Measurements from ENCODE around the gene INPP5A. TPM values are rescaled to one million over a fixed set of nuclear protein-coding genes. Genes with fewer than 3 reads are reported as not detected.

Gene INPP5A
- total and polyA plus RNA-seq, 2 experiments from 2014 or later, result 41.2 to 53.6 TPM

- Histone ChIP-seq H4K20me1 (ENCODE audit: insufficient read depth, poor library complexity, severe bottlenecking) (peaks cover 64% of the 10 kb centered on the region), H2AFZ (no peak overlapping the region), H3K36me3 (replicated peaks; ENCODE audit: insufficient read depth, low read depth) (no peaks in the 10 kb centered on the region), H3K27me3 (no peaks in the 10 kb centered on the region), H3K79me2 (peaks cover 87% of the 10 kb centered on the region), H3K9me3 (ENCODE audit: low read depth) (no peaks in the 10 kb centered on the region), H3K4me2 (no peak overlapping the region), H3K4me3 (no peak overlapping the region), H3K4me1 (ENCODE audit: insufficient read depth) (peaks cover 5% of the 10 kb centered on the region), H3K9me2 (replicated peaks; ENCODE audit: insufficient read depth) (no peaks in the 10 kb centered on the region), H3K27ac (no peak overlapping the region)
- no peak for TF ChIP-seq EZH2phosphoT487 (IDR thresholded peaks at IDR 0.05; ENCODE audit: low read depth, severe bottlenecking, unreplicated experiment)
- WGBS (ENCODE audit: low lambda C conversion rate, missing lambda C conversion rate), result 93% methylated on average over 18 of the region's 18 CpGs
- DNase-seq (ENCODE audit: low spot score), result no peak
Observed at GRCh38 chr10:132556994-132557441, 19.4 kb downstream of the INPP5A start.

DNA sequence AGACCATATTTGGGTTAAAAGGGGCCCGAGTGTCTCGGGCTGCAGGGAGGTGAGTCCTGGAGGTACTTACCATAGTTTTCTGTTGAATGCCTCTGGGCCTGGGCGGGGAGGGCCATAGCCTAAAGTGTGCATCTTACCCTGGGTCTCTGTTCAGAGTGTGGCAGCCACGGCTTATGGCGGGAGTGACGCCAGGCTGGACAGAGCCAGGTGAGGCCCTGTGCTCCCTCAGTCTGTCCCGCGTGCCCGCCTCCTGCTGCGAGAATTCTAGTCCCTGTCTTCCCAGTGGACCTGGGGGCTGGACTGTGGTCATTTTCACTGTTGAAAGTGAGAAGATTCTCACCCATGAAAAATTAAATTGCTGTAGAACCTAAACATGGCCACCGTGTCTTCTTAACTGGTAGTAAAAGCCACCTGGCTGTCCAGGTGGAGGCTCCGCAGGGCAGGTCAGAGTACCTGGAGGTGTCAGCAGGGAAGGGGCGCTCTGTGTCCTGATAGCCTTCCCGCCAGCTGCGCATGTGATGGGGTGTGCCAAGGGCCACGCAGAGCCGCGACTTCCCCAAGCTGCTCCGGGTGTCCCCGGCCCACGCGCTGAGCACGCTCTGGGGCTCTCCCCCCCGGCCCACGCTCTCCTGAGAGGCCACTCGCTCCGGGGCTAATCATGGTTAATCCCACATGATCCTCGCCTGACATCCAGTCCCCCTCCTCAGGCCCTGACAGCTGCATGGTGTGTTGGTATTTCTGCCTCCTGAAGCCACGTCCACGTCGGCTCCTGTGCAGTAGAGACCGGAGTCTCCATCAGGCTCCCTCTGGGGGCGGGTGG lies 20.3 kb downstream of the INPP5A start:
- H3K4me3 ChIP-seq, result no peak overlapping the region
- no peaks in the 10 kb centered on the region for H3K9me2 ChIP-seq (replicated peaks; ENCODE audit: insufficient read depth)
- H4K20me1 ChIP-seq (ENCODE audit: insufficient read depth, poor library complexity, severe bottlenecking), result peaks cover 66% of the 10 kb centered on the region
- DNase-seq (ENCODE audit: low spot score), result no peak
- H3K79me2 ChIP-seq, result peaks cover 96% of the 10 kb centered on the region
- 83% methylated on average over 33 of the region's 33 CpGs for WGBS (ENCODE audit: low lambda C conversion rate, missing lambda C conversion rate)
- TF ChIP-seq EZH2 (IDR thresholded peaks at IDR 0.05; ENCODE audit: borderline replicate concordance) (no peak), EZH2phosphoT487 (IDR thresholded peaks at IDR 0.05; ENCODE audit: low read depth, severe bottlenecking, unreplicated experiment) (no peak), CTCF (IDR thresholded peaks at IDR 0.05; ENCODE audit: poor library complexity) (no peak)
- peaks cover 5% of the 10 kb centered on the region for H3K4me1 ChIP-seq (ENCODE audit: insufficient read depth)
- no peak overlapping the region for H2AFZ ChIP-seq
- no peak overlapping the region for H3K27ac ChIP-seq
- no peaks in the 10 kb centered on the region for H3K9me3 ChIP-seq (ENCODE audit: low read depth)
- H3K27me3 ChIP-seq, result no peaks in the 10 kb centered on the region
- no peak overlapping the region for H3K4me2 ChIP-seq
- H3K36me3 ChIP-seq (replicated peaks; ENCODE audit: insufficient read depth, low read depth), result no peaks in the 10 kb centered on the region

DNA sequence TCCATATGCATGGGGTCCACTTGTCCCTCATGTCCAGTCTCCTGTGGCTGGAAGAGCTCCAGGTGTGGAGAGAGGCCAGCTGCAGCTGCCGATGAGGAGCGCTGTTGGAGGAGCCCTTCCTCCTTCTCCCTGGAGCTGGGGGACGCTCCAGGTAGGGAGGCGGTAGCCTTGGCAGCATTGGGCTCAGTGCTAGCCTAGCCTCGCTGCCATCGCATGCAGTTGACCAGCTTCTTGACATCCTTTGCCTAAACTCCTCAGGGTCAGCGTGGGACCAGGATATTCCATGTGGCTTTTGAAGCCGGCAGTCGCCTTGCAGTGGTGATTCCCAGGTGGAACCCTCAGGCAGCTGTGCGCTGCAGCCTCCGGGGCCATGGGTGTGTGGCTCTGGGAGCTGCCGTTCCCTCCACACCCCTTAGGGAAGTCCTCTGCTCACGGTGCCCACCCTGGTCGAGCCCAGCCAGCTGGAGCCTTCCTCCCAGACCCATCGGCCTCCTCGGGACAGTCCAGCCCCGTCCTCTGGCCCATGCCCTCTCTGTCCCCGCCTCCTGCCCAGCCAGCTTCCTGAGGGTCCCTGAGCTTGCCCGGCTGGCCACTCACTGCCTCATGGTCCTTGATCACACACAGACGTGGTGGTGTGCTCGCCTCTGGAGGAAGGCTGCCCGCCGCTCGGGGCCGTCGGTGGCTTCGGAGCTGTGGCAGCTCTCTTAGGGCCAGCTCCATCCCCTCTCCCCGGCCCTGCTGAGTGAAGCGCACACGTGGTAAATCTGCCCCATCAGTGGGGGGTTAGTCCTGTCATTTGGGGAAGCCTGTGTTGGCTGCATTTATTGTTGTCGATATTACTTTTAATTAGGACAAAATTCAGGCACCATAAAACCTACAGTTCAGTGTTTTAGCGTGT lies 21.2 kb downstream of the INPP5A start:
- no peak overlapping the region for H2AFZ ChIP-seq
- DNase-seq (ENCODE audit: low spot score), result no peak
- H3K4me3 ChIP-seq, result no peak overlapping the region
- WGBS (ENCODE audit: low lambda C conversion rate, missing lambda C conversion rate), result 94% methylated on average over 31 of the region's 32 CpGs
- no peak overlapping the region for H3K27ac ChIP-seq
- peaks cover 5% of the 10 kb centered on the region for H3K4me1 ChIP-seq (ENCODE audit: insufficient read depth)
- no peaks in the 10 kb centered on the region for H3K36me3 ChIP-seq (replicated peaks; ENCODE audit: insufficient read depth, low read depth)
- TF ChIP-seq EZH2 (IDR thresholded peaks at IDR 0.05; ENCODE audit: borderline replicate concordance), result no peak
- no peak for TF ChIP-seq CTCF (IDR thresholded peaks at IDR 0.05; ENCODE audit: poor library complexity)
- no peak for TF ChIP-seq EZH2phosphoT487 (IDR thresholded peaks at IDR 0.05; ENCODE audit: low read depth, severe bottlenecking, unreplicated experiment)
- H3K79me2 ChIP-seq, result peaks cover 99% of the 10 kb centered on the region
- no peak overlapping the region for H3K4me2 ChIP-seq
- peaks cover 62% of the 10 kb centered on the region for H4K20me1 ChIP-seq (ENCODE audit: insufficient read depth, poor library complexity, severe bottlenecking)
- H3K9me3 ChIP-seq (ENCODE audit: low read depth), result no peaks in the 10 kb centered on the region
- no peaks in the 10 kb centered on the region for H3K27me3 ChIP-seq
- no peaks in the 10 kb centered on the region for H3K9me2 ChIP-seq (replicated peaks; ENCODE audit: insufficient read depth)
